GM23338 (cell line): ENCODE data around the gene KAZN.

ENCODE experiments used
- EZH2 ChIP-seq: fragments of 200-600 bp; sonication (generic); IDR thresholded peaks from one replicate; pipeline ENCODE4 v1.8.0; 2017; ENCODE audit warnings: antibody characterized with exemption, mild to moderate bottlenecking, low read depth; ENCODE audit not compliant: unreplicated experiment
- EZH2phosphoT487 ChIP-seq: fragments of 200-600 bp; sonication (generic); IDR thresholded peaks from one replicate; pipeline ENCODE4 v1.8.1; 2018; ENCODE audit warnings: antibody characterized with exemption; ENCODE audit not compliant: unreplicated experiment
- TF ChIP-seq, protein P1 (sequence below), 2 experiments: fragments of 200-600 bp in 1 of 2; sonication (generic) in 1 of 2; conservative IDR thresholded peaks; 2 replicates each; pipeline versions ENCODE4 v1.5.1 to v1.6.1; 2016 to 2017; ENCODE audit warnings: antibody characterized with exemption in 2 of 2, low read depth in 2 of 2, mild to moderate bottlenecking in 2 of 2, moderate library complexity in 1 of 2
- TF ChIP-seq, protein P2 (sequence below): IDR thresholded peaks from one replicate; pipeline ENCODE4 v1.6.1; 2018; ENCODE audit warnings: antibody characterized with exemption; ENCODE audit not compliant: unreplicated experiment

DNA sequence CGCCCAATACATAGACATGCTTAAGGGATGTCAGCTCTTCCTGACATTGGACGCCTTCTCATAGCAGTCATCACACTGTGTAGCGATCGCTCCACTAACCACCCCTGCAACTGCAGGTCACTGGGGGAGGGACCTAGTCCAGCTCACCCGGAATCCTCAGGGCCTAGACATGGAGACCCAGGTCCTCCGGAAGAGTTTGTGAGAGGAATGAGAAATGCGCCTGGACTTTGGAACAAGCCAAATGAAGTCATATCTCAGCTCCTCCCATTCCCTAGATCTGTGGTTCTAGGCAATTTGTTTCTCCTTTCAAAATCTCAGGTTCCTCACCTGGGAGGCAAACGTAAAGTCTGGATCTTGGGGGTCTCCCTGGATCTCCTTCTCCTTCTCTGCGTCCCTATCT is 253.3 kb downstream of the KAZN start:
- TF ChIP-seq, protein P1, sequence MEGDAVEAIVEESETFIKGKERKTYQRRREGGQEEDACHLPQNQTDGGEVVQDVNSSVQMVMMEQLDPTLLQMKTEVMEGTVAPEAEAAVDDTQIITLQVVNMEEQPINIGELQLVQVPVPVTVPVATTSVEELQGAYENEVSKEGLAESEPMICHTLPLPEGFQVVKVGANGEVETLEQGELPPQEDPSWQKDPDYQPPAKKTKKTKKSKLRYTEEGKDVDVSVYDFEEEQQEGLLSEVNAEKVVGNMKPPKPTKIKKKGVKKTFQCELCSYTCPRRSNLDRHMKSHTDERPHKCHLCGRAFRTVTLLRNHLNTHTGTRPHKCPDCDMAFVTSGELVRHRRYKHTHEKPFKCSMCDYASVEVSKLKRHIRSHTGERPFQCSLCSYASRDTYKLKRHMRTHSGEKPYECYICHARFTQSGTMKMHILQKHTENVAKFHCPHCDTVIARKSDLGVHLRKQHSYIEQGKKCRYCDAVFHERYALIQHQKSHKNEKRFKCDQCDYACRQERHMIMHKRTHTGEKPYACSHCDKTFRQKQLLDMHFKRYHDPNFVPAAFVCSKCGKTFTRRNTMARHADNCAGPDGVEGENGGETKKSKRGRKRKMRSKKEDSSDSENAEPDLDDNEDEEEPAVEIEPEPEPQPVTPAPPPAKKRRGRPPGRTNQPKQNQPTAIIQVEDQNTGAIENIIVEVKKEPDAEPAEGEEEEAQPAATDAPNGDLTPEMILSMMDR (conservative IDR thresholded peaks at IDR 0.05; ENCODE audit: low read depth in 2 of 2) = no peak
- TF ChIP-seq EZH2 = no peak
- TF ChIP-seq EZH2phosphoT487 = no peak
- TF ChIP-seq, protein P2, sequence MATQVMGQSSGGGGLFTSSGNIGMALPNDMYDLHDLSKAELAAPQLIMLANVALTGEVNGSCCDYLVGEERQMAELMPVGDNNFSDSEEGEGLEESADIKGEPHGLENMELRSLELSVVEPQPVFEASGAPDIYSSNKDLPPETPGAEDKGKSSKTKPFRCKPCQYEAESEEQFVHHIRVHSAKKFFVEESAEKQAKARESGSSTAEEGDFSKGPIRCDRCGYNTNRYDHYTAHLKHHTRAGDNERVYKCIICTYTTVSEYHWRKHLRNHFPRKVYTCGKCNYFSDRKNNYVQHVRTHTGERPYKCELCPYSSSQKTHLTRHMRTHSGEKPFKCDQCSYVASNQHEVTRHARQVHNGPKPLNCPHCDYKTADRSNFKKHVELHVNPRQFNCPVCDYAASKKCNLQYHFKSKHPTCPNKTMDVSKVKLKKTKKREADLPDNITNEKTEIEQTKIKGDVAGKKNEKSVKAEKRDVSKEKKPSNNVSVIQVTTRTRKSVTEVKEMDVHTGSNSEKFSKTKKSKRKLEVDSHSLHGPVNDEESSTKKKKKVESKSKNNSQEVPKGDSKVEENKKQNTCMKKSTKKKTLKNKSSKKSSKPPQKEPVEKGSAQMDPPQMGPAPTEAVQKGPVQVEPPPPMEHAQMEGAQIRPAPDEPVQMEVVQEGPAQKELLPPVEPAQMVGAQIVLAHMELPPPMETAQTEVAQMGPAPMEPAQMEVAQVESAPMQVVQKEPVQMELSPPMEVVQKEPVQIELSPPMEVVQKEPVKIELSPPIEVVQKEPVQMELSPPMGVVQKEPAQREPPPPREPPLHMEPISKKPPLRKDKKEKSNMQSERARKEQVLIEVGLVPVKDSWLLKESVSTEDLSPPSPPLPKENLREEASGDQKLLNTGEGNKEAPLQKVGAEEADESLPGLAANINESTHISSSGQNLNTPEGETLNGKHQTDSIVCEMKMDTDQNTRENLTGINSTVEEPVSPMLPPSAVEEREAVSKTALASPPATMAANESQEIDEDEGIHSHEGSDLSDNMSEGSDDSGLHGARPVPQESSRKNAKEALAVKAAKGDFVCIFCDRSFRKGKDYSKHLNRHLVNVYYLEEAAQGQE = no peak
